ENCODE data around the gene LRRC7. TPM values are rescaled to one million over a fixed set of nuclear protein-coding genes. Genes with fewer than 3 reads are reported as not detected.

Gene LRRC7
- total RNA-seq, 1 donor from 2014 or later: 0.29 TPM

DNA sequence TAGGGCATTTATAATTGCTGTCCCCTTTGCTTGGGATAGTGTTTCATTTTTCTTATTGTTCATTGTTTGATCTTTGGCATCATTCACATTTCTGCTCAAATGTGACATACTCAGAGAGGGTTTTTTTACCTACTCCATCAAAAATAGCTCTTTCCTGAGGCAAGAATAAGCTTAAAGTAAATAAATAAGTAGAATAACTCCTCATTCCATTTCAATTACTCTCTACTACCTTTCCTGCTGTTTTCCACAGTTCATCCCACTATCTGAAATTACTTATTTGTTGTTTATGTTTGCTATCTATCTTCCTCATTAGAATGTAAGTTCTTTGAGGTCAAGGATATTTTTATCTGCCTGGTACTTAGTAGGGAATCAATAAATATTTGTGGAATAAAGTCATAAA is 517.8 kb downstream of the LRRC7 start:
- intact Hi-C loops (cut with micrococcal nuclease): no loop called here

GRCh38 chr1:70086897-70087296 is 519.2 kb downstream of the LRRC7 start:
- intact Hi-C loops (cut with micrococcal nuclease): no loop called here

GRCh38 chr1:70090141-70090540 is 522.4 kb downstream of the LRRC7 start:
- intact Hi-C loops (cut with micrococcal nuclease): no loop called here

DNA sequence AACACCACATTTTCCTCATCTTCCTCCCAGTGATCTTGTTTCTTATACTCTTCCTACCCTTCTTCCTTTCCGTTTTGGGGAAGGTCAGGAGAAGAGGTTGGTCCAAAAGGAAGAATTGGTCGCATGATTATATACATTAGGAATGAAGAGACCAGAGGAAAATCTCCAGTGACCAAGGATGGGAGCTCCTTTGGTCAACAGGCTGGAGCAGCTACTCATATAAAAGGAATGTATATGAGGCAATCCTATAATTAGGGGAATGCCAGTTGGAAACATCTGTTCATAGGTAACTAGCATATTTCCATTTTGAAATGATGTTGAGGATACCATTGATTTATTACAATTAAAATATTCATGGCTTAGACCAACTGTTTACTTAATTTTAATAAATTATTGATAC is 523.2 kb downstream of the LRRC7 start:
- intact Hi-C loops (cut with micrococcal nuclease): no loop called here

DNA sequence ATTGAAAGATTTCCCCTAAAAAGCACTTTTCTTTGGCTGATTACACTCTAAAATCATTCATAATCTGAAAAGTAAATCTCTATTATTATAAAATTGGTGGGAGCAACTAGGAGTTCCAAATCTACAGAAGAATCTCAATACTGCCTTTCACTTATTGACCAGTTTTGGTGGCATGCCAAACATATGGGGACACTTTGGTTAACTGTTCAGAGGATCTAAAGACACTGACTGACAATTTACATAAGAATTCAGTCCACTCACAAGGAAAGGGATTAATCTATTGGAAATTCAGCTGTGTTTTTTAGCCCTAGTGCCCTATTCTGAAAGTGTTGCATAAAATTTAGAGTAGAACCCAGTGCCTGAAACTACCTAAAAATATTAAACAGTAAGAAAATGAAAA is 524.1 kb downstream of the LRRC7 start:
- intact Hi-C loops (cut with micrococcal nuclease): no loop called here

- intact Hi-C loops (cut with micrococcal nuclease): no loop called here
Observed at GRCh38 chr1:70092526-70092925, 524.8 kb downstream of the LRRC7 start.

GRCh38 chr1:70093250-70093975 is 525.7 kb downstream of the LRRC7 start:
- intact Hi-C loops (cut with micrococcal nuclease): no loop called here

DNA sequence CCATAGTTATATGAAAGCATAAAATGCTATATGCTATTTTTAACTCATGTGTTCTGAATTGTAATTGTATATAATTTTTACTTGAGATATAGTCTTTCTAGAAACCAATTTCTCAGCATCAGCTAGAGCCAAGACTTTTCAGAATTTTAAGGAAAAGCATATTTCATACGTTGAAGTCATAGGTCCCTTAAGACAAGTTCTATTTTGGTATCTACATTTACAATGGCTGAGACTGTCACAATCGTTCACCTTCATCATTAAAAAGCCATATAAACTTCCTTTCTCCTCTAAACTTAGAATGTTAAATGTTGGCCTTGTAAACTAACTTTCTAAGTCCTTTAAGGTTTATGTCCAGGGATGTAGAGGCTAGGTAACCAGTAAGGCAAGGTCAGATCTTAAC is 533.5 kb downstream of the LRRC7 start:
- intact Hi-C loops (cut with micrococcal nuclease): no loop called here

DNA sequence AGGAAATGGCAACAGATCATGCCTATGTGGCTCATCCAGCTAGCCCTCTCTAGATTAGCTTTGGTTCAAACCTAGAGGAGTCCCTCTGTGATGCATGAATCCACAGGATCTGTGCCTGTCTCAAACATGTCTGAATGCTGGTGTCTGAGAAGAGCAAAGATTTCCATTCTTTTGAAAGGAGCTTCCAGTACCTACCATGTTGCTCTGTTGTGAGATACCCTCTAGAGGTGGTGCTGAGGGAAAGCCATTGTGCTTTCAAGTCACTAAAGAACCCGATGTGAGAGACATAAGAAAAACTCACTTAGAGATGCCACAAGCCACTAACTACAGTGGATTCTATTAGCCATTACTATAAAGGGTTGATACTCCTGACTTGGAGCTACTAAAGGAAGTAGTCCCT is 534.1 kb downstream of the LRRC7 start:
- intact Hi-C loops (cut with micrococcal nuclease): no loop called here

DNA sequence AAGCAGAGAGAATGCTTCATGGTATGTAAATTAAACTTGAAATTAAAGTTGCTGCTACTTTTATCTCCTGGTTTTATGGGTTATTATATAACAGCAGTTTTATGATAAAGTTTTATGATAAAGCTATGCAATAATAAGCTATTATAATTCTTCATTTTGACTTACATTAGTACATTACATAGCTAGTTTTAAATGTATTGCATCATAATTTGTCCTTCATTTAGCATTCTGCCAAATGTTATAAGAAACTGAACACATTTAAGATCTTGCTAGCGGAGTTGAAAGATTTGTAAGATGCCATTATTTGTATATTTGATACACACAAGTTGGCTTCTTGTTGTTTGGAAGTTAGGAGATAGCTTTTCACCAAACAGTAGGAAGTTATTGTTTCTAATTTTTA is 536.0 kb downstream of the LRRC7 start:
- intact Hi-C loops (cut with micrococcal nuclease): no loop called here

DNA sequence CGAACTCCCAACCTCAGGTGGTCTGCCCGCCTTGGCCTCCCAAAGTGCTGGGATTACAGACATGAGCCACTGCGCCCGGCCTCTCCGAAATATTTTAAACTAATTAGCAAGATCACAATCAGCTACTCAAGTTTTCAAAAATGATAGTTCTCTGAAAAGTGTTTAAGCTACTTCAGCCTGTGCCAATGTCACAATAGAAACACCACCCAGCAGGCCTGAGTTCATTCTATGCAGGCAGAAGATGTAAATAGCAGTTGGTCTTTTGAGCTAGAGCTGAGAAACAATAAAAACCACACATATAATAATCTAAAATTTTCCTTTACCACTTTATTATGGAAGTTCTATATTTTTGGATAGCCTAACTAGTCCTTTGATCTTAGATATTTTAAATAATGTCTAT is 541.5 kb downstream of the LRRC7 start:
- intact Hi-C loops (cut with micrococcal nuclease): no loop called here

GRCh38 chr1:70112838-70113237 is 545.1 kb downstream of the LRRC7 start:
- intact Hi-C loops (cut with micrococcal nuclease): no loop called here

- intact Hi-C loops (cut with micrococcal nuclease): no loop called here
Observed at GRCh38 chr1:70115315-70115714, 547.6 kb downstream of the LRRC7 start.

DNA sequence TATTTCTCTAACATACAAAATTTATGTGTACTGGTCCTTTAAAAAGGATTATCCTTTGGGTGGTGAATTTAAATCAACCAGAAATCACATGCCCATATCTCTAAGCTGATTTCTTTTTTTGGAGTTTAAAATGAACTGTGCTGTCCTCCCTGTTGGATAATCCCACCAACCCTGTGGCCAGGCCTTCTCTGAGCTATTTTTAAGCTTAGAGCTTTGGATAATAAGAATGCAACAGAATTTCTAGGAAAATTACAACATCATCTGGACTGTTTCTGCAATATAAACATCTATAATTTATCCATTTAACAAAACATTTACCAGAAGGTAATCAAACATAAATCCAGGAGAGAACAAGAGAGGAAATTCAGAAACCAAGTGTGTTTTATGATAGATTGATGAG is 549.3 kb downstream of the LRRC7 start:
- intact Hi-C loops (cut with micrococcal nuclease): no loop called here

DNA sequence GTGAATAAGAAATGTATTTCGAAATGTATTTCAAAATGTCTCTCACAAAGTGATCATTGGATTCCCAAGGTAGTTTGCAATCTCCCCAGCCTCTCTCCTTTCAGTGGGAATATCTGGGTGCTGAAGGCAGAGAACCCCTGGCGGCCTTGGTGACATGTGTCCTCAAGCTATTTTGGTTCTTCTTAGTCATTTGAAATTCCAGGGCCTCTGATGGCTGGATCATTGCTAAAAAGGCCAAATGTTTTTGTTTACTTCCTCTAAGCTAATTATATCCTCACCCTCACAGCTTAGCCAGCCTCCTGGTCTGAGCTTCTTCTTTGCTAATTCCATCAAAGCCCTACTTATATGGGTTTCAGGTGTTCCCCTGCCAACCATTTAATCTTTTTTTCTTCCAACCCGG is 566.4 kb downstream of the LRRC7 start:
- intact Hi-C loops (cut with micrococcal nuclease): loop anchor here (5.0 kb wide), 1 partner anchor 218 kb away; the partner anchor contains the start of gene ANKRD13C

DNA sequence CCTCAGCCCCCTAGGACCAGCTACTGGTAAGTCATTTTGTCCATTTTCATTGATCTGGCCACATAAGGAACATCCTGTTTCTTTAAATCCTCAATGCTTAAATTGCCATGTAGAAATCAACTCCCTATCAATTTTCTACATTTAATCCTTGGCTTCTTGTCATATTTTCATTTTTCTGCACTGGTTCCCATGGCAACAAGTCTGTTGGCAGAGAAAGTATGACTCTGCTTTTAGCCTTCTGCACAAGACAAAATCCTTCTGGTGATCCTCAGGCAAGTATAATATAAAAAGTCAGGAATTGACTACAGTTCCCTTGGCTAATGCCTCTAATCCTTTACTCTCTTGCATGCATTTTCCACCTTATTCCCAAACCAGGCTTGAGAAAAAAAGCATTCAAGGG is 572.6 kb downstream of the LRRC7 start:
- intact Hi-C loops (cut with micrococcal nuclease): no loop called here

DNA sequence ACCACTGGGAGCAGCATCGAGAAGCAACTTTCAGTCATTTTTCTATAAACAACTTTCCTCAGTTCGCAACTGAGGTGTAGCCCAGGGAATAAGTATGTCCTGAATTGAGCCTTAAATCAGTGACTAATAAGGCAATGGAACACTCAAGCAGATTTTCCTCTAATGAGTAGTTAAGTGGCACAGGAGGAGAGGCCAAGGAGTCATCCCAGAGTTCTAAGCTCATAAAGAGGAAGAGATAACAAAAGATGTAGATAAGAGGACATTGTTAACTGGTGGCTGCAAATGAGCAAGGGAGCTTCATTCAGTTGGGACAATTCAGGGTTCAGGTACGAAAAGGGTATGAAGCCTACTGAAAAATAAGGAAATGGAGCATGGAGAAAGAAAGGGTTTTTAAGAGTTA is 573.2 kb downstream of the LRRC7 start:
- intact Hi-C loops (cut with micrococcal nuclease): no loop called here

- intact Hi-C loops (cut with micrococcal nuclease): no loop called here
Observed at GRCh38 chr1:70142075-70142474, 574.4 kb downstream of the LRRC7 start.

- intact Hi-C loops (cut with micrococcal nuclease): no loop called here
Observed at GRCh38 chr1:70143048-70143659, 575.4 kb downstream of the LRRC7 start.

GRCh38 chr1:70146488-70146887 is 578.8 kb downstream of the LRRC7 start:
- intact Hi-C loops (cut with micrococcal nuclease): no loop called here

- intact Hi-C loops (cut with micrococcal nuclease): no loop called here
Observed at GRCh38 chr1:70150444-70150843, 582.7 kb downstream of the LRRC7 start.

- intact Hi-C loops (cut with micrococcal nuclease): no loop called here
Observed at GRCh38 chr1:70153739-70154138, 586.0 kb downstream of the LRRC7 start.

- intact Hi-C loops (cut with micrococcal nuclease): no loop called here
Observed at GRCh38 chr1:70156529-70157120, 588.9 kb downstream of the LRRC7 start.

Measured in T-helper 1 cell treated with Interleukin-12 subunit alpha and Interleukin-12 subunit beta and Interleukin-4 antibody, amounts not matched to agents 30 ng/mL and 1 ng/mL, for 36 hours (primary cell).